Measurements from ENCODE around the gene SECISBP2L. TPM values are rescaled to one million over a fixed set of nuclear protein-coding genes. Genes with fewer than 3 reads are reported as not detected.

The SECISBP2L gene
- total and polyA plus RNA-seq, 7 experiments from 2014 or later = 20.2 to 75.8 (median 51.8) TPM

Other genes starting within 250 kb of the SECISBP2L start
- 10 to 100 TPM in 3 of 5 experiments, 1 to 10 TPM in 2; 6.2 to 26.3 (median 17.0) TPM for gene CEP152, start 235.4 kb downstream of the SECISBP2L start, total RNA-seq
- 1 to 10 TPM; 3.5 to 8.4 TPM for gene CEP152, start 235.4 kb downstream of the SECISBP2L start, polyA plus RNA-seq
- gene EID1, start 168.3 kb downstream of the SECISBP2L start, total RNA-seq = 10 to 100 TPM; 40.3 to 96.0 (median 56.5) TPM
- 100 to 1,000 TPM; 141 to 196 TPM for gene EID1, start 168.3 kb downstream of the SECISBP2L start, polyA plus RNA-seq
- 1 to 10 TPM in 1 of 5 experiments, not detected in 4; 1.2 TPM for gene SHC4, start 82.5 kb downstream of the SECISBP2L start, total RNA-seq
- not detected for gene SHC4, start 82.5 kb downstream of the SECISBP2L start, polyA plus RNA-seq
- gene COPS2, start 109.2 kb upstream of the SECISBP2L start, total RNA-seq = 10 to 100 TPM; 51.0 to 91.5 (median 63.6) TPM
- gene COPS2, start 109.2 kb upstream of the SECISBP2L start, polyA plus RNA-seq = 10 to 100 TPM; 25.4 to 34.7 TPM
- 10 to 100 TPM; 19.4 to 36.6 (median 28.7) TPM for gene GALK2, start 123.8 kb upstream of the SECISBP2L start, total RNA-seq
- gene GALK2, start 123.8 kb upstream of the SECISBP2L start, polyA plus RNA-seq = 10 to 100 TPM; 25.0 to 27.6 TPM